ENCODE measurements around the gene LRRC56. TPM values are rescaled to one million over a fixed set of nuclear protein-coding genes. Genes with fewer than 3 reads are reported as not detected.

The LRRC56 gene
- total RNA-seq, 2 experiments from 2014 or later = 2.4 TPM

DNA sequence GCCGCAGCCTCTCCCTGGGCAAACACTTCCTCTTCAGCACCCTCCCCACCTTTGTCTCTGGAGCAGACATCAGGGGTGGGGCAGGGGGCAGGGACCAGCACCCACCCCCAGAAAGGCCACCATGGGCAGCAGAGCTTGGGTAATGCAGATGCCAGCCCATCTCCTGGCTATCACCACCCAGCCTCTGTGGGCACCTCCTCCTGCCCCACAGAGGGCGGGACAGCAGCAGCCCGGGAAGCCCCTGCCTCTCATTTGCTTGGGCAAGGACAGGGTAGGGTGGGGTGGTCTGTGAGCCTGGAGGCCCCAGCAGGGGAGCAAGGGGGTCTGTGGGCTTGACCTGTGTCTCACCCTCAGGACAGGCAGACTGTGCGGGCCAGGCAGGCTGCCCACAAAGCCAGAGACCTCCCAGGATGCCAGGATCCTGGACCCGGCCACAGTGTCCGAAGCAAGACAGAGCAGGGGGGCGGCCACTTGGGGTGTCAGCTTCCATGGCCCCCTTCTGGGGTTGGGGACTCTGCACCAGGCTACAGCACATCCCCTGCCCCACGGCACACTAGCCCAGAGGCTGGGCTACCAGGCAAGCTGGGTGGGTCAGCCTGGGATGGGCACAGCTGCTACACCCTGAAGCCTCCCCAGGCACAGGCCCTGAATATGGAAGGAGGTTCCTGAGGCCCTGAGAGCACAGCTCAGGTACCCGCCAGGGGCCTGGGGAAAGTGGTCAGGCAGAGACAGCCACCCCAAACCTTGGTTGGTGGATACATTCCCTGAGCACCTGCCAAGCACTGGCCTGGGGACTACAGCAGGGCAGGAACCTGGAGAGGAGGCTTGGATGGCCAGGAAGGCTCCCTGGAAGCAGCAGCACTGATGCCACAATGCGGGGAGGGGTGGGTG, 34.8 kb upstream of the LRRC56 start:
- H3K27me3 ChIP-seq (ENCODE audit: control insufficient read depth in 1 of 2, insufficient read depth in 2 of 2, low read length in 2 of 2) = no peaks in the 10 kb centered on the region
- no peaks in the 10 kb centered on the region for H3K9me3 ChIP-seq (ENCODE audit: control insufficient read depth in 1 of 2, insufficient read depth in 1 of 2, low read length in 2 of 2)
- no peak overlapping the region for H3K4me3 ChIP-seq (ENCODE audit: low read length)
- Mint-ChIP-seq H3K27me3 (peaks cover 4% of the 10 kb centered on the region), H3K4me3 (peak overlapping the region; percentile 66), H3K4me1 (ENCODE audit: low read depth) (peaks cover 24% of the 10 kb centered on the region), H3K9me3 (no peaks in the 10 kb centered on the region), H3K36me3 (ENCODE audit: low read depth) (peaks cover 30% of the 10 kb centered on the region), H3K27ac (peak overlapping the region; percentile 47)
- peak overlapping the region in 1 of 2 donors; percentile 25 for H3K27ac ChIP-seq (ENCODE audit: low read depth in 1 of 2, low read length in 2 of 2)
- CTCF ChIA-PET = no interaction called here
- peak in 1 of 14 experiments; percentile 27 for DNase-seq
- H3K4me1 ChIP-seq (ENCODE audit: insufficient read depth, low read length) = peaks cover 45% of the 10 kb centered on the region
- intact Hi-C loops (cut with DNase I, micrococcal nuclease) = loop anchor here in 1 of 2 experiments (10.0 kb wide), 1 partner anchor 48 kb away; the partner anchor contains the start of gene PTDSS2
- no peak for ATAC-seq (ENCODE audit: poor library complexity)
- TF ChIP-seq, protein P1, sequence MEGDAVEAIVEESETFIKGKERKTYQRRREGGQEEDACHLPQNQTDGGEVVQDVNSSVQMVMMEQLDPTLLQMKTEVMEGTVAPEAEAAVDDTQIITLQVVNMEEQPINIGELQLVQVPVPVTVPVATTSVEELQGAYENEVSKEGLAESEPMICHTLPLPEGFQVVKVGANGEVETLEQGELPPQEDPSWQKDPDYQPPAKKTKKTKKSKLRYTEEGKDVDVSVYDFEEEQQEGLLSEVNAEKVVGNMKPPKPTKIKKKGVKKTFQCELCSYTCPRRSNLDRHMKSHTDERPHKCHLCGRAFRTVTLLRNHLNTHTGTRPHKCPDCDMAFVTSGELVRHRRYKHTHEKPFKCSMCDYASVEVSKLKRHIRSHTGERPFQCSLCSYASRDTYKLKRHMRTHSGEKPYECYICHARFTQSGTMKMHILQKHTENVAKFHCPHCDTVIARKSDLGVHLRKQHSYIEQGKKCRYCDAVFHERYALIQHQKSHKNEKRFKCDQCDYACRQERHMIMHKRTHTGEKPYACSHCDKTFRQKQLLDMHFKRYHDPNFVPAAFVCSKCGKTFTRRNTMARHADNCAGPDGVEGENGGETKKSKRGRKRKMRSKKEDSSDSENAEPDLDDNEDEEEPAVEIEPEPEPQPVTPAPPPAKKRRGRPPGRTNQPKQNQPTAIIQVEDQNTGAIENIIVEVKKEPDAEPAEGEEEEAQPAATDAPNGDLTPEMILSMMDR (IDR thresholded peaks at IDR 0.05) = no peak
- H3K36me3 ChIP-seq (ENCODE audit: insufficient read depth, low read length) = peaks cover 44% of the 10 kb centered on the region
- POLR2A ChIA-PET = interaction anchor here (1.0 to 1.2 kb wide), 2 partner anchors 295 to 317 kb away, joined by 3 read pairs; partner anchors contain the start of genes BET1L and RIC8A

DNA sequence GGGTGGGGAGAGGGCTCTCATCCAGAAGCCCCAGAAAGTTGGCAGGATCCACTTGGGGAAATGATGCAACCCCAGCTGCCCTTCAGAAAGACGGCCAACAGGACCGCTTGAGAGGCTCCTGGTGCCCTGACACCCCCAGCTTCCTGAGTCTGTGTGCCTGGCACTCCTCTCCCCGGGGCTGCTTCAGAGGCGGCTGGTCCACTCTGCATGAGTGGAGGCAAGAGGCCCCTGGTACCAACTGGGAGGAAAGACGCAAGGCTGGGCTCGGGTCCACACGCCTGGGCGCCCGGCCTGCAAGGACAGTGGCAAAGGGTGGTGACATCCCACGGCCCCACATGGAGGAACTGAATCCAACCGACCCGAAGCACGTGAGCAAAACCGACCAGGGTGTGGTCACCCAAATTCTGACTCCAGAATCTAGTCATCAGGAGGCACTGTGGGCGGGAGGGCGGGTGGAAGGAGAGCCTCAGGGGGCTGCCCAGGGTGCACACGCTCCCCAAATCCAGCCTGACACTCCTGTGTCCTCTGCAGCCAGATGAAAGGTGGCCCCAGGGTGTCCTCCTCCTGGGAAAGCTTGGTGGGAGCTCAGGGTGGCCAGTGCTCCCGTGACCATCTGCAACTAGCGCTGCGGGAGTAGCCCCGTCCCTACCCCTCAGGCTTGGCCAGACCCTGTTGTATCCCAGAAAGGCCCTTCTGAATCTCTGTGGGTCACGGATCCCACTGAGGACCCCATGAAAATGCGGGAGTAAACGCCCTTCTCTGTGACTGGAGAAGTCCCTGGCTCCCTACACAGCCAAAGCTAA, 33.9 kb upstream of the LRRC56 start:
- Mint-ChIP-seq H3K27me3 (peaks cover 4% of the 10 kb centered on the region), H3K27ac (peak overlapping the region; percentile 58), H3K4me1 (ENCODE audit: low read depth) (peaks cover 24% of the 10 kb centered on the region), H3K9me3 (no peaks in the 10 kb centered on the region), H3K36me3 (ENCODE audit: low read depth) (peaks cover 24% of the 10 kb centered on the region), H3K4me3 (peak overlapping the region; percentile 49)
- Histone ChIP-seq H3K36me3 (ENCODE audit: insufficient read depth, low read length) (peaks cover 39% of the 10 kb centered on the region), H3K27ac (ENCODE audit: low read depth in 1 of 2, low read length in 2 of 2) (peak overlapping the region in 1 of 2 donors; percentile 49), H3K27me3 (ENCODE audit: control insufficient read depth in 1 of 2, insufficient read depth in 2 of 2, low read length in 2 of 2) (no peaks in the 10 kb centered on the region), H3K9me3 (ENCODE audit: control insufficient read depth in 1 of 2, insufficient read depth in 1 of 2, low read length in 2 of 2) (no peaks in the 10 kb centered on the region), H3K4me3 (ENCODE audit: low read length) (peak overlapping the region; percentile 32), H3K4me1 (ENCODE audit: insufficient read depth, low read length) (peaks cover 53% of the 10 kb centered on the region)
- DNase-seq (peak in 3 of 14 experiments; percentile 47 to 72 (median 63)), ATAC-seq (ENCODE audit: poor library complexity) (no peak)
- intact Hi-C loops (cut with DNase I, micrococcal nuclease) = loop anchor here in 1 of 2 experiments (10.0 kb wide), 1 partner anchor 49 kb away; the partner anchor contains the start of gene PTDSS2
- ChIA-PET CTCF (no interaction called here), POLR2A (interaction anchor here (0.6 to 1.5 kb wide), 3 partner anchors 54 to 316 kb away, joined by 3 read pairs; no protein-coding TSS in a partner anchor)
- TF ChIP-seq, protein P1 (IDR thresholded peaks at IDR 0.05) = no peak

Data from CD4-positive, alpha-beta T cell (primary cell).